ENCODE measurements around the gene PGAM4.
"Not testable (repeated sequence)": the region's sequence is repeated elsewhere in the genome, so short reads cannot be mapped to it uniquely, and the experiment has no call there.

The PGAM4 gene

GRCh38 chrX:77969538-77969937 is at the start of gene PGAM4:
TSS of gene PGAM4 (minus strand) at chrX:77969638. CDS start at chrX:77969638, 0 bp downstream.
- FAIRE-seq, result no peak
- DNase-seq (ENCODE audit: insufficient read length, low spot score), result no peak

- FAIRE-seq, result no peak
Measured at GRCh38 chrX:78011846-78012245, 42.4 kb upstream of the PGAM4 start.

DNA sequence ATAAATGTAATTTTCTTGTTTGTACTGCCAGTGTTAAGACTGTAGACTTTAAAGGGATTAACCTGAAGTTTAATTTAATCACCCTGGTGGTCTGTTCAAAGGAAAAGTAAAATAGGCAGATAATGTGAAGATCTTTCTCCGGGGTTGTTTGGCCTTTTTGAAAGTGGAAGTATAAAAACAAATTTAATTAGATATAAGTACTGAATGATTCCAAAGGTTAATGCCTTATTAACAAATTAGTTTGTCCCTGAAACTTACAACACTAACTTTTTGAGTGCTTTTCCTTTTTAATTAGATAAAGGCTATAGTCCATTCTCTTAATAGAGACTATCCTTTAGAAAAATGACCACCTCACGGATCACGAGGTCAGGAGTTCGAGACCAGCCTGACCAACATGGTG is 10.4 kb upstream of the PGAM4 start:
- no peak for FAIRE-seq
- DNase-seq (ENCODE audit: insufficient read length, low spot score), result no peak

More at GRCh38 chrX:78011846-78012245, 42.4 kb upstream of the PGAM4 start:
- DNase-seq (ENCODE audit: insufficient read length, low spot score), result no peak

- FAIRE-seq, result no peak
- DNase-seq (ENCODE audit: insufficient read length, low spot score), result no peak
Measured at GRCh38 chrX:77977518-77977917, 8.1 kb upstream of the PGAM4 start.

DNA sequence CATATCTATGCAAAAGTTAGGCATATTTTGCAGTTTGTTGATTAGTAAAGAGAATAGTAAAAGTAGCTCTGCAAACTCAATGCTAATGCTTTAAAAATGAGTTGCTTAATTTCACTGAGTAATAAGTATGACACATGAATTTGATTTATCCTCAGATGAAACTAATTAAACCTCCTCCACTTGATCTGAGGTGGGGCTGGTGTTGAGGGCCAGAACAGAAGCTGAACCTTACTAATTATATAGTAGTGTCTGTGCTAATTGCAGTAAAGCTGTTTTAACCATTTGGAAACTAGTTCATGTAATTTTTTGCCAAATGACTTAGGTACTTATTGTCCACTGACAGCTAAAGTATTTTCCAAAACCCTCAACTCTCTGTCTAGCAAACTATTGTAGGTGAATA is 7.7 kb upstream of the PGAM4 start:
- FAIRE-seq, result peak; percentile 52
- no peak for DNase-seq (ENCODE audit: insufficient read length, low spot score)

- DNase-seq (ENCODE audit: insufficient read length, low spot score) (no peak), FAIRE-seq (no peak)
Measured at GRCh38 chrX:77975755-77976154, 6.3 kb upstream of the PGAM4 start.

DNA sequence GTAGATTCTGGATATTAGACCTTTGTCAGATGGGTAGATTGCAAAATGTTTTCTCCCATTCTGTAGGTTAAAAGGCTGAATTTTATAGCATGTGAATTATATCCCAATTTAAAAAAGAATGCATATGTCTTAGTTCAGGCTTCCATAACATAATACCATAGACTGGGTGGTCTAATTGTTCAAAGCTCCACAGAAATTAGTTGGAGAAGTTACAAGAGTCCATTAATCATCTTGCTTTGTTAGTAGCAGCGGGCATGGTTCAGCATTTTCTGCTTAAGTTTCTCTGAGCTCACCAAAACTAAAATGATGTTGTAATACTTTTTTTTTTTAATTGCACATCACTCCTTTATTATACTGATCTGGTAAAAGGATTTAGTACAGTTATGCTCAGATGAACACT is 1.8 kb downstream of the PGAM4 start:
- FAIRE-seq (no peak), DNase-seq (ENCODE audit: insufficient read length, low spot score) (no peak)

GRCh38 chrX:77966361-77966760 is 3.1 kb downstream of the PGAM4 start:
- FAIRE-seq, result no peak
- DNase-seq (ENCODE audit: insufficient read length, low spot score), result no peak

DNA sequence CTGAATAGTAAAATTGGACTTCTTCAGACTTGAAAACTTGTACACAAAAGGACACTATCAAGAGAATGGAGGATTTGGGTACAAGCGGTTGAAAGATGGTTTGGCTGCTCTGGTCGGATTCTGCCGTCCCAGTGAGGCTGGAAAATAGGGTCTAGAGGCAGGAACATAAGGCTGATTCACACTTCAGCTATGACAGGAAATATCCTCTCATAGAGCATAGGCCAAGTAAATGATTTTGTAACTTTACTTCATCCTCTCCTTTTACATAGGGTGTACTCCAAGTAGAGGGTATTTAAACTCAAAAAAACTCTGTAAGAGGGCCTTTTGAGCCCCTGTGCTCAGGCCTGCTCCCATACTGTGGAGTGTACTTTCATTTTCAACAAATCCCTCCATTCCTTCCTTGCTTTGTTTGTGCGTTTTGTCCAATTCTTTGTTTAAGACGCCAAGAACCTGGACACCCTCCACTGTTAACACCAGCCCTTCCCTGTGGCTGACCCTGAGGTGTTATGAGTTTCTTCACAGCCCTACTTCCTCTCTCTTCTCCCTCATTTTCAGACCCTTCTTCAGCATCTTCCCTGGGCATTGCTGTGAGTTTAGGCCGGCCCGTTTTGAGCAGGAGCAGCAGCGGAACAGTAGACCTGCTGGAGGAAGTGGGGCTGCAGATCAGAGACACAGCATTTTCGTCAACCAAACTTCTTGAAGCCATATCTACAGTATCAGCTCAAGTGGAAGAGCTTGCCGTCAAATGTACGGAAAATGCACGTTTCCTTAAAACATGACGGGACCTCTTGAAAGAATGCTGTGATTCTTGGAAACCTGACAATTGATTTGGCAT is 7.2 kb downstream of the PGAM4 start:
- DNase-seq (ENCODE audit: insufficient read length, low spot score) (no peak), FAIRE-seq (no peak)

DNA sequence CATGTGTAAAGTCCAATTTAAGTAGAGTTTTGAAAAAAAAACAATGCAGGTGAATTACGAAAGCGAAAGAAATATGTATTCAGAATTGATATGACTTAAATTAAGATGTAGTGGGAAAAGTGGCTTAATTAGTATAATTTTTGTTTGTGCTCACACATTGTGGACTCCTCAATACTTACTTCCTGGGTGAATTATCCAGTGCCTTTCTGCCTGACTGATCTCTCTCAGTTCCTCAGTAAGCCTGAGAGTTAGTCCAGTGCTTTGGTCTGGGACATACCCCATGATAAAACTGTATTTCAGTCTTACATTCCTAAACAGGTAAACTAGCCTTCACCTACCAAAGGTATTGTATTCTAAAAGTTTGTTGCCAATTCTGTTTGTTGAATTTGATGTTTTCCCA is 8.4 kb downstream of the PGAM4 start:
- DNase-seq (ENCODE audit: insufficient read length, low spot score) (no peak), FAIRE-seq (no peak)

GRCh38 chrX:77960567-77960966 is 8.9 kb downstream of the PGAM4 start:
- DNase-seq (ENCODE audit: insufficient read length, low spot score) (no peak), FAIRE-seq (no peak)

- DNase-seq (ENCODE audit: insufficient read length, low spot score) (no peak), FAIRE-seq (no peak)
Measured at GRCh38 chrX:77953708-77954107, 15.7 kb downstream of the PGAM4 start.

DNA sequence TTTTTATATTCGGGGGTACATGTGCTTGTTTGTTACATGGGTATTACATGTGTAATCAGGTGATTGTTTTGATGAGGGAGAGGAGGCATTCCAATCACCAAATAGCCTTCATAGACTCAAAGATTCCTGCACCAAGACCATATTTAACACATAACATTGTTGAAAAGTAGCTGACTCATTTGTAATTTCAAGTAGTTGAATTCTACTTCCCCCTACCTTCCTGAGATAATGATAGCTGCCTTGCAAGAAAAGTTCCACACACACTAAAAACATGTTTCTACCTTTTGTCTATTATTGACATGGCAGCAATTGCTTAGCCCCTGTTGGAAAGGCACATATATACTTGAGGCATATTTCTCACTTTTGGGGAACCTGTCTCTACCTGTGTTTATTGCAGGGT is 16.1 kb downstream of the PGAM4 start:
- FAIRE-seq, result no peak
- DNase-seq (ENCODE audit: insufficient read length, low spot score), result no peak

DNA sequence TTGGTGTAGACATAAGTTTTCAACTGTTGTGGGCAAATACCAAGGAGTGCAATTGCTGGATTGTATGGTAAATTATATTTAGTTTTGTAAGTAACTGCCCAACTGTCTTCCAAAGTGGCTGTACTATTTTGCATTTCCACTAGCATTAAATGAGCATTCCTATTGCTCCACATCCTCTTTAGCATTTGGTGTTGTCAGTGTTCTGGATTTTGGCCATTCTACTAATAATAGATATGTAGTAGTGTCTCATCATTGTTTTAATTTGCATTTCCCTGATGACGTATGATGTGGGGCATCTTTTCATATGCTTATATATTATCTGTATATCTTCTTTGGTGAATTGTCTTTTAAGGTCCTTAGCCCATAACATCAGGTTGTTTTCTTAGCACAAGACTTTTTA is 17.3 kb downstream of the PGAM4 start:
- DNase-seq (ENCODE audit: insufficient read length, low spot score) (no peak), FAIRE-seq (no peak)

DNA sequence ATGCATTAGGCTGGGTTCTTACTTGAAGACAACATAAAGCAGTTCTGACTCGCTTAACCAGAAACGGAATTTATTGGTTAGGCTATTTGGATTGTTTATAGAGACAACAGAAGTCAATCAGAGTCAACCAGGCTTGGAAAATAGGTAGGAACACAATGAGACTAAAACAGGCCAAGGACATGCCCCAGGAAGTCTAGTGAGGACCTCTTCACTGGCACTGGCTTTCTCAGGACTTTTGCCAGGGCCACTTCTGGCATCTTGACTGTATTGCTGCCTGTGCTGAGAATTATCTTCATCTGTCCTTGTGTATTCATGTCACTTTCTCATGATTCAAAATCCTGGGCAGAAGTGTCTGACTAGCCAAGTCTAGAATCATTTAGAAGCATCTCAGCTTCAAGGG is 19.6 kb downstream of the PGAM4 start:
- no peak for FAIRE-seq
- DNase-seq (ENCODE audit: insufficient read length, low spot score), result no peak

- FAIRE-seq (no peak), DNase-seq (ENCODE audit: insufficient read length, low spot score) (no peak)
Measured at GRCh38 chrX:77946571-77946970, 22.9 kb downstream of the PGAM4 start.

GRCh38 chrX:77945910-77946545 is 23.4 kb downstream of the PGAM4 start:
- FAIRE-seq, result no peak
- DNase-seq (ENCODE audit: insufficient read length, low spot score), result no peak

- FAIRE-seq; DNase-seq (ENCODE audit: insufficient read length, low spot score): not testable (repeated sequence)
Measured at GRCh38 chrX:77945031-77945430, 24.4 kb downstream of the PGAM4 start.

DNA sequence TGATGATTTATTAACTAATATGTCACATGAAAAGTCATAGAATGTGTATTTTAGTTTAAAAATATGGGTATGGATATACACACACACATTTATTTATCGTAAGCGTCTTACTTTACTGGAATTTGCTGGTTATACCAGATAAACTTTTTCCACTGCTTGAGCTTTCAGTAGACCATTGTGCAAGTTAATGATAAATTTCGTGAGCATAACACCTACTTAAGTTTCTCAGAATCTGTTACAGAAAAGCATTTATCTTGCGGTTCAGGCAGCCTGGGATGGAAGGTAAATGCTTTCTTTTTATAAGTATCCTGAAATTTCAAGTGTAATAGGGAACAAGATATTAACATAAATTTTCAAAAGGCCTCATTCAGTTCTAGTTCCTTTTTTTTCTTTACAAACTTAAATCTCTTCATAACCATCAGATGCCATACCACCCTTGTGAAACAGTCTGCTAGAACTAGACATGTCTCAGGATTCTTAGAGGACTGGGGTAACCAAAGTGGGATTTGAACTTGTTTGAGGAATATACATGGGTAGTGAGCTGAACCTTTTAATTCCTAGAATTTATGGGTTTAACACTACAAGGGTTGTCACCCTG is 31.3 kb downstream of the PGAM4 start:
- no peak for DNase-seq (ENCODE audit: insufficient read length, low spot score)
- no peak for FAIRE-seq

GRCh38 chrX:77937291-77937690 is 32.1 kb downstream of the PGAM4 start:
- FAIRE-seq (no peak), DNase-seq (ENCODE audit: insufficient read length, low spot score) (no peak)

- DNase-seq (ENCODE audit: insufficient read length, low spot score), result no peak
- FAIRE-seq, result no peak
Measured at GRCh38 chrX:77936299-77936698, 33.1 kb downstream of the PGAM4 start.

DNA sequence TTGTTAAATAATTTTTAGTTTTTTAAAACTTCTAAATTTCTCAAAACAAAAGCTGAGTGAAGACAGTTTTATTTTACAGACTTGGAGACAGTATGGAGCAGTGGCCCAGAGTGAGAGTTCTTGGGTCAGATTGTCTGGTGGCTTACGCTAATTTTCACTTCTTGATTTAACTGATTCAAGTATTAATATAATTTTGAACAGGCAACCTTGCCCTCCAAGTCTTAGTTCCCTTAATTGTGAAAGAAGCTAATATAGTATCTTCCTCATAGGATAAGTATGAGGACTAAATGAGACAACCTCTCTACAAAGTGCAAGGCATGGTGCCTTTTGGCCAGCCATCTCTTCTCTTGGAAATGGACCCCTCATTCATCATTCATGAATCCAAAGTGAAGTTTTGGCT is 33.6 kb downstream of the PGAM4 start:
- DNase-seq (ENCODE audit: insufficient read length, low spot score), result no peak
- FAIRE-seq, result no peak

Measured in HTR-8/SVneo (cell line).